GM18868 (cell line): ENCODE measurements around the gene CA5A.

Source experiments
- ATAC-seq: cut with Tn5 transposase; IDR thresholded peaks from one replicate; pipeline ENCODE4 v1.9.1; 2021; ENCODE audit warnings: mild to moderate bottlenecking, moderate library complexity; ENCODE audit not compliant: unreplicated experiment

Gene CA5A

DNA sequence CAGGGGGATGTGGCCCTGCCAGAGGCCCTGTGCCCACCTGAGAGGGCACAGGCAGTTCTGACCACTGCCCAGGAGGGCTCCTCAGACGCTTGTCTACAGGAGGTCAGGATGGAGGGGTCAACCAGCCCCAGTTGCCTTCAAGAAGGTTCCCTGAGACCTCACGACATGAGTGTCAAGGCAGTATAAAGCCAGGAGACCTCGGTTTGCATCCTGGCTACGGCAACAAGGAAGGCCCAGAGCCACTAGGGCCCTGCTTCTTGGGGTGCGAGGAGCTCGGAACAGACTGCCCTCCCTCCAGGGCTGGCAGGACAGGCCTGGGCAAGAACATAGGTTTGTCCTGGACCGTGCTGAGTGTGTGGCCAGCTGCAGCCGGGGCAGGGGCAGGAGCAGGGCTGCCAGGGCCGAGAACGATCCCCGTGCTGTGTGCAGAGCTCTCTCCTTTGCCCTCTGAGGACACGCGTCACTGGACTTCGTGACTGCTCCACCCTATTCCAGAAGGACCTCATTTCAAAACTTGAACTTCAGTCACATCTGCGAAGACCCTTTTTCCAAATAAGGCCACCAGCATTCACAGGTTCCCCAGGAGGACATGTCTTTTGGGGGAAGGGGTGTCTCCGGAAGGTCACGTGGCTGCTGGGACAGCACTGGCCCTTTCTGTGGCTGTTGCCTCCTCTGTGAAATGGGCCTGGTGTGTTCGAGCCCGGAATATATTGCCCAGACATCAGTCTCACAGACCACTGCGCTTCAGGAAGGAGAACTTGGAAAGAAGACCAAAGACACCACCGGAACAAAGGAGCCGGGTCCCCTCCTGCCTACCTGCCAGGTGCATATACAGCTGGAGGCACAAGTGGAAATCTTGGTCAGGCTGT, 94.8 kb downstream of the CA5A start:
- ATAC-seq, result no peak

DNA sequence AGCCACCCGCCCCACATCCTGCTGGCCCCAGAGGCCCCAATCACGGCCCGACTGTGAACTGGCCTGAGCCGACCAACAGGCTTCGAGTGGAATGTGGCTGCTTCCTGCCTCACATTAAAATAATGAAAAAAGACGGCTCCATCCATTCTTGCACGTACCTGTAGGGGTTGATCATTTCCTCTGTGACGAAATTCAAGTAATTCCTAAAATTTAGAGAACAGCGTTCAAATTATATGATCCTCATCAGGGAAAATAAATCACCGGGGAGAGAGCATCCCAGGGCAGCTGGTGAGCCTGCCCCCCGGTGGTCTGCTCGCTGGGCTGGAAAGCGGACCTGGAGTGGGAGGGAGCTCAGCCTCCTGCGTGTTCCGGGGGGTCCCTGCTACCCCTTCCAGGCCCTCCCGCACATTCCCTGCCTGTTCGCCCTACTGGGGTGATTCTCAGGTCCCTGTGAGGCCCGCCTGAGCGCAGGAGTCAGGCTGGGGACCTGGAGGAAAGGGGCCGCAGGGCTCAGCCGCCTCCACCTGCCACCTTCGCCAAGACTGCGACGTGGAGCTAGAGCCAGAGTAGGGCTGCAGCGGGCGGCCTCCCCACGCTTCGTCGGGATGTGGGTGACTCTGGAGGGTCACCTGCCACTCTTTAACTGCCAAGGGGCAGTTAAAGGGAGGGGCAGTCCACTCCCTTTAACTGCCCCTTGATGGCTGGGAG, 95.9 kb downstream of the CA5A start:
- ATAC-seq, result no peak

DNA sequence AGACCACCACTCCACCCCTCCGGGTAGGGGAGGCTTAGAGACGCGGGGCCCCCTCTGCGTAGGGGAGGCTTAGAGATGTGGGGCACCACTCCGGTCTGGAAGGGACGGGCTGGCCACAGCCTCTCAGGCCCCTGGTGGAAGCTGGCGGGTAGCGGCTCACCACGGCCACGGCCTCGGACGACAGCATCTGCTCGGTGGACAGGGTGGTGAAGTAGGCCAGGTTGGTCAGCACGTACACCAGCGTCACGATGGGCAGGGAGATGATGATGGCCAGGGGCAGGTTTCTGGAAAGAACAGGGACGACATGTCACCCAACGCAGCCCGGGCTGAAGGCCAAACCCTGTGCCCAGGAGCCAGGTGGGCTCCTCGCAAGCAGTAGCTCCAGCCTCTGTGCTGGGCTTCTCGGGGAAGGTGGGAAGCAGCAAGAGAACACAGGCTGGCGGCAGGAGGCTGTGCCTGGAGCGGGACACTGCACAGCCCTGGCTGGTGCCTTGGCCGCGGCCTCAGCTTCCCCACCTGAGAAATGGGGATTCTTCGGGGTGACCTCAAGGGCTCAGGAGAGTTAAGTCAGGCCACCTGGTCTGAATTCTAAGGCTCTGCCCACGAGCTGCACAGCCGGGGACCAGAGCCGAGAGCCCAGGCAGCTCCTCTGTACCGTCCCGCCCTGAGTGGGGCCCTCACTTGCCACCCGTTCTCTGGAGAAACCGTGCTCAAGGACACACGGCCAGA, 96.6 kb downstream of the CA5A start:
- no peak for ATAC-seq

DNA sequence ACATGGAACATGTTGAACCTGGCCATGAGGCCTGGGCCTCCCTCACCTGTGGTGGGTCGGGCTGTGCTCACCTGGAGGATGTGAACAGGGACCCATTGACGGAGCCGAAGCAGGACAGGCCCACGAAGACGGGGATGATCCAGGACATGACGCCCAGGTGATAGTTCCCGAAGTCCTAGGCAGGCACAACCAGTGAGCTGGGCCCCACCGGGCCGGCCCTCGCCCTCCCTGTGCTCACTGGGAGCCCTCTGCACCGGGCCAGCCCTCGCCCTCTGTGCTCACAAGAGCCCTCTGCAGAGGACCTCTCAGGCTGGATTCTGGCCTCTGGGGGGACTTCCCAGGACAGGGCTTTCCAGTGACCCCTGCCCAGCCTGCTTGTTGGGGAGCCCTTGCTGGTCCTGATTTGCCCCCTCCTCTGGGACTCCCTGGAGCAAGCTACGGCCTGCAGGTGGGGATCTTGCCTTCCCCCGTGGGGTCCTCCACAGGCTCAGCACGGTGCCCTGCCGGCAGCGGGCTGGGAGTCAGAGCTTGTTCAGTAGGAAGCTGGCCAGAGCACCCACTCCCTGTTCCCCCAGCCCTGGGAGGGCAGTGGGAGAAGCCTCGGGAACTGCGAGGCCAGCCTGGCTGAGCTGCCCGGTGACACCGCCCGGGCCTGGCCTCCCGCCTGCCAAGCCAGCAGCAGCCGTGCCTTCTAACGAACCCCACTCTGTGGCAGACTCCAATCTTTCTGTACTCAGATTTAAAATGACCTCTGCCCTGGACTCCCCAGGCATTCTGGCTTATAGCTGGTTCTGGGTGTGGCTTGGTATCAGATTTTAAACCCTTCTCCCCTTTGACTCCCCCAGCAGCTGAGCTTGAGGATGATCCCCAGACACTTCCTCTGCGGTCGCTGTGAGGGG, 97.4 kb downstream of the CA5A start:
- no peak for ATAC-seq
